ENCODE measurements around the gene KCTD13. TPM values are rescaled to one million over a fixed set of nuclear protein-coding genes. Genes with fewer than 3 reads are reported as not detected.

Gene KCTD13
- total and polyA plus RNA-seq, 10 of the 15 experiments (the other 5 are each of a cell fraction or from before 2014, with no cell fraction given) = 3.3 to 29.2 (median 12.5) TPM

DNA sequence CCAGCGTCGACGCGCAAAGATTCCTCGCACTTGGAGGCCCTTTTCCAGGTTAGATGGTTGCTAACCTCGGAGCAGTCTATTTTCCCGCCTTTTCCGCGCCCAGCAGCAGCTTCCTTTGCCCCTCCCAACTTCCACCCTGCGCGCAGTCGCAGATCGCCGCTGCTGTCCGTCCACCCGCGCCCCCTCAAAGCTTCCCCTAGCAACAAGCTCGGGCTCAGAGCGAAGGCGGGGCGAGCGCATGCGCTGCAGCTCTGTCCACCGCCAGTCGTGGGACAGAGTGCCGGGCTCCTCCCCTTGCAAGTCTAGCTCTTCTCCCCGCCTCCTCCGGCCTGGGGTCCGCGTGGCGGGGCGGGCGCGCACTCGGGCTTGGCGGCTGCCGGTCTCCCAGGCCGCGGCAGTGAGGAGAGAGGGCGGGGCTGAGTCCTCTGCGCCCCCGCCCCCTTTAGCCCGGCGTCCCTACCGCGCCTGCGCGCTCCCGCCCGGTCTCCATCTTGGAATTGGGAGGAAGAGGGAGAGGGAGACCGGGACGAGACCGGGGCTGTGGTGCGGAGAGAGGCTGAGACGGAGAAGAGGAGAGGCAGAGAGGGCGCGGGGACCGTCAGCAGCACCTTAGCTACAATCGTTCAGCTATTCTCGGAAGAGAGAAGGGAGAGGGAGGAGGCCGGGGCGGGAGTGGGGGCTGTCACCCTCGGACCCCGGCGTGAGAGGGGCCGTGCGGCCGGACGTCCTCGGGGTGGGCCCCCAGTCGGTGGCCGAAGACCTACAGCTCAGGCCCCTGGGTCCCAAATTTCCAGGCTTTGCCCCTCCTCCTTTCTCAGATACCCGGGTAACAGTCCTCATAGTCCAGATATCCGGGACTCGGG lies 47.6 kb upstream of the KCTD13 start, which contains the start of gene TAOK2 (continued):
- no peak for TF ChIP-seq SUZ12 (IDR thresholded peaks at IDR 0.05; ENCODE audit: unreplicated experiment)
- TF ChIP-seq, protein P1, sequence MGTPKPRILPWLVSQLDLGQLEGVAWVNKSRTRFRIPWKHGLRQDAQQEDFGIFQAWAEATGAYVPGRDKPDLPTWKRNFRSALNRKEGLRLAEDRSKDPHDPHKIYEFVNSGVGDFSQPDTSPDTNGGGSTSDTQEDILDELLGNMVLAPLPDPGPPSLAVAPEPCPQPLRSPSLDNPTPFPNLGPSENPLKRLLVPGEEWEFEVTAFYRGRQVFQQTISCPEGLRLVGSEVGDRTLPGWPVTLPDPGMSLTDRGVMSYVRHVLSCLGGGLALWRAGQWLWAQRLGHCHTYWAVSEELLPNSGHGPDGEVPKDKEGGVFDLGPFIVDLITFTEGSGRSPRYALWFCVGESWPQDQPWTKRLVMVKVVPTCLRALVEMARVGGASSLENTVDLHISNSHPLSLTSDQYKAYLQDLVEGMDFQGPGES (IDR thresholded peaks at IDR 0.05) = no peak
- TF ChIP-seq DPF2 (IDR thresholded peaks at IDR 0.05) = no peak
- peak; percentile 88 for TF ChIP-seq HDGF (IDR thresholded peaks at IDR 0.05)
- TF ChIP-seq POLR2A (IDR thresholded peaks at IDR 0.05; ENCODE audit: low read depth, low read length) = peak; percentile 85
- TF ChIP-seq, protein P2, sequence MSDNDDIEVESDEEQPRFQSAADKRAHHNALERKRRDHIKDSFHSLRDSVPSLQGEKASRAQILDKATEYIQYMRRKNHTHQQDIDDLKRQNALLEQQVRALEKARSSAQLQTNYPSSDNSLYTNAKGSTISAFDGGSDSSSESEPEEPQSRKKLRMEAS (IDR thresholded peaks at IDR 0.05; ENCODE audit: low read depth, low read length) = peak; percentile 75
- no peak for TF ChIP-seq KLF5 (IDR thresholded peaks at IDR 0.05; ENCODE audit: partially characterized antibody)
- TF ChIP-seq, protein P3, sequence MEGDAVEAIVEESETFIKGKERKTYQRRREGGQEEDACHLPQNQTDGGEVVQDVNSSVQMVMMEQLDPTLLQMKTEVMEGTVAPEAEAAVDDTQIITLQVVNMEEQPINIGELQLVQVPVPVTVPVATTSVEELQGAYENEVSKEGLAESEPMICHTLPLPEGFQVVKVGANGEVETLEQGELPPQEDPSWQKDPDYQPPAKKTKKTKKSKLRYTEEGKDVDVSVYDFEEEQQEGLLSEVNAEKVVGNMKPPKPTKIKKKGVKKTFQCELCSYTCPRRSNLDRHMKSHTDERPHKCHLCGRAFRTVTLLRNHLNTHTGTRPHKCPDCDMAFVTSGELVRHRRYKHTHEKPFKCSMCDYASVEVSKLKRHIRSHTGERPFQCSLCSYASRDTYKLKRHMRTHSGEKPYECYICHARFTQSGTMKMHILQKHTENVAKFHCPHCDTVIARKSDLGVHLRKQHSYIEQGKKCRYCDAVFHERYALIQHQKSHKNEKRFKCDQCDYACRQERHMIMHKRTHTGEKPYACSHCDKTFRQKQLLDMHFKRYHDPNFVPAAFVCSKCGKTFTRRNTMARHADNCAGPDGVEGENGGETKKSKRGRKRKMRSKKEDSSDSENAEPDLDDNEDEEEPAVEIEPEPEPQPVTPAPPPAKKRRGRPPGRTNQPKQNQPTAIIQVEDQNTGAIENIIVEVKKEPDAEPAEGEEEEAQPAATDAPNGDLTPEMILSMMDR (IDR thresholded peaks at IDR 0.05 in 2 of 3, conservative IDR thresholded peaks at IDR 0.05 in 1 of 3; ENCODE audit: control insufficient read depth in 2 of 3, extremely low read depth in 1 of 3, insufficient read depth in 1 of 3, low read depth in 3 of 3, low read length in 3 of 3) = no peak
- TF ChIP-seq EGR1 (IDR thresholded peaks at IDR 0.05; ENCODE audit: borderline replicate concordance in 1 of 2, low read depth in 2 of 2, low read length in 2 of 2) = peak in 1 of 2 experiments; percentile 90; a peak in 2 of 3 replicates
- TF ChIP-seq SRF (IDR thresholded peaks at IDR 0.05; ENCODE audit: low read depth in 2 of 2, low read length in 2 of 2) = no peak
- peak; percentile 49; the same call in 1 of the 2 replicates for TF ChIP-seq MXI1 (IDR thresholded peaks at IDR 0.05; ENCODE audit: low read depth, low read length)
- no peak for TF ChIP-seq STAT1 (conservative IDR thresholded peaks at IDR 0.05)
- TF ChIP-seq HCFC1 (IDR thresholded peaks at IDR 0.05; ENCODE audit: low read length) = 0 out of 2 replicates have a peak, but pooled peaks have one; percentile 8
- no peak for TF ChIP-seq RAD51 (IDR thresholded peaks at IDR 0.05)
- TF ChIP-seq, protein P4, sequence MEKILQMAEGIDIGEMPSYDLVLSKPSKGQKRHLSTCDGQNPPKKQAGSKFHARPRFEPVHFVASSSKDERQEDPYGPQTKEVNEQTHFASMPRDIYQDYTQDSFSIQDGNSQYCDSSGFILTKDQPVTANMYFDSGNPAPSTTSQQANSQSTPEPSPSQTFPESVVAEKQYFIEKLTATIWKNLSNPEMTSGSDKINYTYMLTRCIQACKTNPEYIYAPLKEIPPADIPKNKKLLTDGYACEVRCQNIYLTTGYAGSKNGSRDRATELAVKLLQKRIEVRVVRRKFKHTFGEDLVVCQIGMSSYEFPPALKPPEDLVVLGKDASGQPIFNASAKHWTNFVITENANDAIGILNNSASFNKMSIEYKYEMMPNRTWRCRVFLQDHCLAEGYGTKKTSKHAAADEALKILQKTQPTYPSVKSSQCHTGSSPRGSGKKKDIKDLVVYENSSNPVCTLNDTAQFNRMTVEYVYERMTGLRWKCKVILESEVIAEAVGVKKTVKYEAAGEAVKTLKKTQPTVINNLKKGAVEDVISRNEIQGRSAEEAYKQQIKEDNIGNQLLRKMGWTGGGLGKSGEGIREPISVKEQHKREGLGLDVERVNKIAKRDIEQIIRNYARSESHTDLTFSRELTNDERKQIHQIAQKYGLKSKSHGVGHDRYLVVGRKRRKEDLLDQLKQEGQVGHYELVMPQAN (conservative IDR thresholded peaks at IDR 0.05) = peak; percentile 58
- TF ChIP-seq POU2F2 (IDR thresholded peaks at IDR 0.05; ENCODE audit: borderline replicate concordance, low read depth, low read length) = 0 out of 3 replicates have a peak, but pooled peaks have one; percentile 24
- TF ChIP-seq, protein P5, sequence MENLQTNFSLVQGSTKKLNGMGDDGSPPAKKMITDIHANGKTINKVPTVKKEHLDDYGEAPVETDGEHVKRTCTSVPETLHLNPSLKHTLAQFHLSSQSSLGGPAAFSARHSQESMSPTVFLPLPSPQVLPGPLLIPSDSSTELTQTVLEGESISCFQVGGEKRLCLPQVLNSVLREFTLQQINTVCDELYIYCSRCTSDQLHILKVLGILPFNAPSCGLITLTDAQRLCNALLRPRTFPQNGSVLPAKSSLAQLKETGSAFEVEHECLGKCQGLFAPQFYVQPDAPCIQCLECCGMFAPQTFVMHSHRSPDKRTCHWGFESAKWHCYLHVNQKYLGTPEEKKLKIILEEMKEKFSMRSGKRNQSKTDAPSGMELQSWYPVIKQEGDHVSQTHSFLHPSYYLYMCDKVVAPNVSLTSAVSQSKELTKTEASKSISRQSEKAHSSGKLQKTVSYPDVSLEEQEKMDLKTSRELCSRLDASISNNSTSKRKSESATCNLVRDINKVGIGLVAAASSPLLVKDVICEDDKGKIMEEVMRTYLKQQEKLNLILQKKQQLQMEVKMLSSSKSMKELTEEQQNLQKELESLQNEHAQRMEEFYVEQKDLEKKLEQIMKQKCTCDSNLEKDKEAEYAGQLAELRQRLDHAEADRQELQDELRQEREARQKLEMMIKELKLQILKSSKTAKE (IDR thresholded peaks at IDR 0.05; ENCODE audit: low read depth, poor library complexity, severe bottlenecking) = no peak
- TF ChIP-seq, protein P6, sequence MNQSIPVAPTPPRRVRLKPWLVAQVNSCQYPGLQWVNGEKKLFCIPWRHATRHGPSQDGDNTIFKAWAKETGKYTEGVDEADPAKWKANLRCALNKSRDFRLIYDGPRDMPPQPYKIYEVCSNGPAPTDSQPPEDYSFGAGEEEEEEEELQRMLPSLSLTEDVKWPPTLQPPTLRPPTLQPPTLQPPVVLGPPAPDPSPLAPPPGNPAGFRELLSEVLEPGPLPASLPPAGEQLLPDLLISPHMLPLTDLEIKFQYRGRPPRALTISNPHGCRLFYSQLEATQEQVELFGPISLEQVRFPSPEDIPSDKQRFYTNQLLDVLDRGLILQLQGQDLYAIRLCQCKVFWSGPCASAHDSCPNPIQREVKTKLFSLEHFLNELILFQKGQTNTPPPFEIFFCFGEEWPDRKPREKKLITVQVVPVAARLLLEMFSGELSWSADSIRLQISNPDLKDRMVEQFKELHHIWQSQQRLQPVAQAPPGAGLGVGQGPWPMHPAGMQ (IDR thresholded peaks at IDR 0.05; ENCODE audit: borderline replicate concordance) = no peak
- TF ChIP-seq, protein P7, sequence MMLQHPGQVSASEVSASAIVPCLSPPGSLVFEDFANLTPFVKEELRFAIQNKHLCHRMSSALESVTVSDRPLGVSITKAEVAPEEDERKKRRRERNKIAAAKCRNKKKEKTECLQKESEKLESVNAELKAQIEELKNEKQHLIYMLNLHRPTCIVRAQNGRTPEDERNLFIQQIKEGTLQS (IDR thresholded peaks at IDR 0.05; ENCODE audit: borderline replicate concordance, extremely low read depth, low read depth, low read length) = no peak

Data from GM12878 (cell line).